BJ (cell line): ENCODE measurements around the gene STON1. TPM values are rescaled to one million over a fixed set of nuclear protein-coding genes. Genes with fewer than 3 reads are reported as not detected.

Experiments
- CTCF ChIA-PET: fragments of 350-600 bp; formaldehyde crosslinking; extraction: SDS; loops from one replicate; lab custom pipeline; 2021; ENCODE audit warnings: antibody characterized with exemption, inconsistent platforms; lab: Yijun Ruan, JAX
- POLR2A ChIA-PET: fragments of 300-600 bp; sonication (Branson Sonifier 250); formaldehyde crosslinking; extraction: SDS; loops from one replicate; lab custom pipeline; 2021; ENCODE audit warnings: antibody characterized with exemption; lab: Charles Lee
- DNase-seq: peaks from one replicate; pipeline ENCODE4 v3.0.0-alpha.2; 2011; ENCODE audit warnings: low read depth
- H3K27me3 ChIP-seq: 2 replicates; pipeline ENCODE4 v1.6.0; 2011; ENCODE audit warnings: low read length; ENCODE audit not compliant: control insufficient read depth, insufficient read depth
- H3K36me3 ChIP-seq: 2 replicates; pipeline ENCODE4 v1.5.1; 2011; ENCODE audit warnings: low read length; ENCODE audit not compliant: control insufficient read depth, insufficient read depth
- H3K4me3 ChIP-seq: 2 replicates; pipeline ENCODE4 v1.5.1; 2011; ENCODE audit warnings: low read depth, mild to moderate bottlenecking, control low read depth, low read length
- polyA minus RNA-seq: library from RNA; depleted of rRNA, polyadenylated mRNA; stranded (reverse); fragments of >200 nt; gene quantifications from 2 replicates; pipeline ENCODE4 v1.2.3, GENCODE V29; 2011; rRNA and poly(A)+ RNA removed
- polyA plus RNA-seq: library from polyadenylated mRNA; depleted of rRNA; stranded (reverse); fragments of >200 nt; gene quantifications from 2 replicates; pipeline ENCODE4 v1.2.3, GENCODE V29; 2011; rRNA removed
- TF ChIP-seq, protein P1 (sequence below): IDR thresholded peaks from 2 replicates; pipeline ENCODE4 v1.5.1; 2011; ENCODE audit warnings: low read depth, mild to moderate bottlenecking, control low read depth, inconsistent platforms, low read length, moderate library complexity; ENCODE audit not compliant: insufficient read depth

Gene STON1
- 4.0 and 5.6 TPM in 2 replicates for polyA plus RNA-seq
- polyA minus RNA-seq, result 4.5 and 4.9 TPM in 2 replicates

GRCh38 chr2:48530033-48530811 lies at the start of gene STON1:
Gene STON1, plus strand, starts transcription at chr2:48530154. Its CDS starts 50,480 bp downstream, at chr2:48580634.
- CTCF ChIA-PET, result interaction anchor here (1.0 to 1.7 kb wide), 3 partner anchors 15 to 60 kb away, joined by 3 to 6 read pairs (median 5); no protein-coding TSS in a partner anchor
- POLR2A ChIA-PET, result no interaction called here
- Histone ChIP-seq H3K27me3 (peaks cover 2% of the 10 kb centered on the region; the same call in 1 of the 2 replicates), H3K4me3 (peak within 1 kb of the TSS; percentile 81), H3K36me3 (no peaks in the 10 kb centered on the region)
- DNase-seq, result no peak
- TF ChIP-seq, protein P1, sequence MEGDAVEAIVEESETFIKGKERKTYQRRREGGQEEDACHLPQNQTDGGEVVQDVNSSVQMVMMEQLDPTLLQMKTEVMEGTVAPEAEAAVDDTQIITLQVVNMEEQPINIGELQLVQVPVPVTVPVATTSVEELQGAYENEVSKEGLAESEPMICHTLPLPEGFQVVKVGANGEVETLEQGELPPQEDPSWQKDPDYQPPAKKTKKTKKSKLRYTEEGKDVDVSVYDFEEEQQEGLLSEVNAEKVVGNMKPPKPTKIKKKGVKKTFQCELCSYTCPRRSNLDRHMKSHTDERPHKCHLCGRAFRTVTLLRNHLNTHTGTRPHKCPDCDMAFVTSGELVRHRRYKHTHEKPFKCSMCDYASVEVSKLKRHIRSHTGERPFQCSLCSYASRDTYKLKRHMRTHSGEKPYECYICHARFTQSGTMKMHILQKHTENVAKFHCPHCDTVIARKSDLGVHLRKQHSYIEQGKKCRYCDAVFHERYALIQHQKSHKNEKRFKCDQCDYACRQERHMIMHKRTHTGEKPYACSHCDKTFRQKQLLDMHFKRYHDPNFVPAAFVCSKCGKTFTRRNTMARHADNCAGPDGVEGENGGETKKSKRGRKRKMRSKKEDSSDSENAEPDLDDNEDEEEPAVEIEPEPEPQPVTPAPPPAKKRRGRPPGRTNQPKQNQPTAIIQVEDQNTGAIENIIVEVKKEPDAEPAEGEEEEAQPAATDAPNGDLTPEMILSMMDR, result peak; percentile 21; the same call in 1 of the 2 replicates

GRCh38 chr2:48480526-48480925 lies 49.4 kb upstream of the STON1 start:
- ChIA-PET POLR2A (no interaction called here), CTCF (no interaction called here)

GRCh38 chr2:48482313-48482712 lies 47.6 kb upstream of the STON1 start:
- Histone ChIP-seq H3K4me3 (no peak overlapping the region), H3K36me3 (peaks cover 2% of the 10 kb centered on the region), H3K27me3 (no peaks in the 10 kb centered on the region)
- TF ChIP-seq, protein P1, result no peak
- ChIA-PET CTCF (interaction anchor here (0.7 to 2.6 kb wide), 2 partner anchors 12 to 106 kb away, joined by 4 to 13 read pairs; no protein-coding TSS in a partner anchor), POLR2A (no interaction called here)
- no peak for DNase-seq

More at GRCh38 chr2:48480526-48480925, 49.4 kb upstream of the STON1 start:
- Histone ChIP-seq H3K27me3 (no peaks in the 10 kb centered on the region), H3K36me3 (peaks cover 2% of the 10 kb centered on the region), H3K4me3 (no peak overlapping the region)
- DNase-seq, result no peak
- TF ChIP-seq, protein P1, result no peak

DNA sequence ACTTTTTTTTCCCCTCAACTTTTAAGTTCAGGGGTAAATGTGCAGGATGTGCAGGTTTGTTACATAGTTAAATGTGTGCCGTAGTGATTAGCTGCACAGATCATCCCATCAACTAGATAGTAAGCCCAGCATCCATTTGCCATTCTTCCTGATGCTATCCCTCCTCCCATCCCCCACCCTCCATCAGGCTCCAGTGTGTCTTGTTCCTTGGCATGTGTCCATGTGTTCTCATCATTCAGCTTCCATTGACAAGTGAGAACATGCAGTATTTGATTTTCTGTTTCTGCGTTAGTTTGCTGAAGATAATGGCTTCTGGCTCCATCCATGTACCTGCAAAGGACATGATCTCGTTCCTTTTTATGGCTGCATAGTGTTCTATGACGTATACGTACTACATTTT lies 47.2 kb upstream of the STON1 start:
- no peak for DNase-seq
- ChIA-PET CTCF (interaction anchor here (2.6 kb wide), 1 partner anchor 12 kb away, joined by 13 read pairs; no protein-coding TSS in a partner anchor), POLR2A (no interaction called here)
- Histone ChIP-seq H3K27me3 (no peaks in the 10 kb centered on the region), H3K4me3 (no peak overlapping the region), H3K36me3 (peaks cover 2% of the 10 kb centered on the region)
- TF ChIP-seq, protein P1, result no peak

- TF ChIP-seq, protein P1, result no peak
- Histone ChIP-seq H3K27me3 (no peaks in the 10 kb centered on the region), H3K4me3 (no peak overlapping the region), H3K36me3 (peaks cover 1% of the 10 kb centered on the region)
- no peak for DNase-seq
- ChIA-PET CTCF (interaction anchor here (2.6 kb wide), 1 partner anchor 13 kb away, joined by 13 read pairs; no protein-coding TSS in a partner anchor), POLR2A (no interaction called here)
Measured at GRCh38 chr2:48483506-48483905, 46.4 kb upstream of the STON1 start.
